ENCODE measurements around the gene CDK18.
A peak's percentile ranks its signal among the peaks of the same experiment; 100 is the strongest.

CDK18 gene

DNA sequence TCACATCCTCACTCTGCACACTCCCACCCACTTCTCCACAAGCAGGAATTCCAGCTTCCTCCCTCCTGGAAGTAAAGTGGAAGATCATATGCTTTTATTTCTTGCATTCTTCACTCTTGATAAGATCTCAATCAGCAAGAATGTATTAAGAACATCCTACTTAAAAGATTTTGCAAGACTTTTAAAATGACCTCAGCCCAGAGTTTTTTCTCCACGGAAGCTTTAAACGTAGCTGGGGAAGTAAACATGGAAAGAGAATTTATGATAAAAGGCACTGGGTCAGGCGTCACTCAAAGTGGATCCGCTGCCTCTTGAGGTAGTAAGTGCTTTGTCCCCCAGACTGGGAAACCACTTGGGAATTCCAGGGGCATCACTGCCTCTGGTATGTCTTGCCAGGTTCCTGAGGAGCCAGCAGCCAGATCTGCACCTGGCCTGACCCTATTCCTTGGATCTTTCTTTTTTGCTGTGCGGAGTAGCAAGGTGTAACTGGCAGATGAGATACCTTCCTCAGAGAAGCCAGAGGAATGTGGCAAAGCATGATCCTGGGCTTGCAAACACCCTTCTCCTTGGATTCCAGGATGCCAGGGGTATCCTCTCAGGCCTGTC, 33.9 kb downstream of the CDK18 start:
- DNase-seq: no peak
- ATAC-seq: no peak

GRCh38 chr1:205541161-205541886, 36.9 kb downstream of the CDK18 start:
- DNase-seq (no peak), ATAC-seq (no peak)

- DNase-seq (no peak), ATAC-seq (no peak)
Observed at GRCh38 chr1:205542367-205542766, 37.9 kb downstream of the CDK18 start.

GRCh38 chr1:205543351-205544301, 39.2 kb downstream of the CDK18 start:
- DNase-seq (peak; percentile 54), ATAC-seq (peak; percentile 64)

GRCh38 chr1:205545001-205545919, 40.8 kb downstream of the CDK18 start:
- DNase-seq: no peak

DNA sequence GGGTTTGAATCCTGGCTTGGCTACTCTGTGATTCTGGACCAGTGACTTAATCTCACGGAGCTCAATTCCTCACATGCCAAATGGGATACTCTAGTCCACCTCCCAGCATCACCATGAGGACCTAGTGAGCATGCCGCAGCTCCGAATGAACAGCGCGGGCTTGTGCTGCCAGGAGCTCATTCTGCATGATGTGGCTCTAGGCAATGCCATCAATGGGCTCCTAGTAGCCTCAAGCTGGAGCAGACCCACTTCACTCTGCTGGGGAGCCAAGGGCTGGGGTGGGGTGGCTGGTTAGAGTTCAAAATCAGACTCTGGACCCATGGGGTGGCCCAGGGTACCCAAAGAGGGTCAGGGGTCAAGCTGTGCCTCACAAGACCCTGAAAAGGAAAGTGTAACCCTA, 41.5 kb downstream of the CDK18 start:
- ATAC-seq: no peak
- no peak for DNase-seq

More at GRCh38 chr1:205545001-205545919, 40.8 kb downstream of the CDK18 start:
- no peak for ATAC-seq

DNA sequence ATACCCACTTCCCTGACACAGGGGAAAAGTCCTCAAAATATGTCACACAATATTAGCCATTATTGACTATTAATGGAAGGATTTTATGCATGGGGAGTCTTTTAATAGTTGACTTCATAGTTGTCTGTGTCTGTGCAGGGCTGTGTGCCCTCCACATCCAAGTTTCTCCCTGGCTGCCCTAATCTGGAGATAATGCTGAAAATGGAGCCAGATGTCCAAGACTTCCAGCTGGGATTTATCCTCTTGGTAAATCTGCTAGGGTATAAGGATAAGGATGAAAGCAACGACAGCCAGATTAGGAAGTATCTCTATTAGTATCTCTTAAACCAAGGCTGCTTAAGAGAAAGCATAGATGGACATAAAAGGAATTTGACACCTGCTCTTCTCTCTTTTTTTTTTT, 42.1 kb downstream of the CDK18 start:
- no peak for ATAC-seq
- no peak for DNase-seq

- ATAC-seq (no peak), DNase-seq (no peak)
Observed at GRCh38 chr1:205547936-205548827, 43.7 kb downstream of the CDK18 start.

DNA sequence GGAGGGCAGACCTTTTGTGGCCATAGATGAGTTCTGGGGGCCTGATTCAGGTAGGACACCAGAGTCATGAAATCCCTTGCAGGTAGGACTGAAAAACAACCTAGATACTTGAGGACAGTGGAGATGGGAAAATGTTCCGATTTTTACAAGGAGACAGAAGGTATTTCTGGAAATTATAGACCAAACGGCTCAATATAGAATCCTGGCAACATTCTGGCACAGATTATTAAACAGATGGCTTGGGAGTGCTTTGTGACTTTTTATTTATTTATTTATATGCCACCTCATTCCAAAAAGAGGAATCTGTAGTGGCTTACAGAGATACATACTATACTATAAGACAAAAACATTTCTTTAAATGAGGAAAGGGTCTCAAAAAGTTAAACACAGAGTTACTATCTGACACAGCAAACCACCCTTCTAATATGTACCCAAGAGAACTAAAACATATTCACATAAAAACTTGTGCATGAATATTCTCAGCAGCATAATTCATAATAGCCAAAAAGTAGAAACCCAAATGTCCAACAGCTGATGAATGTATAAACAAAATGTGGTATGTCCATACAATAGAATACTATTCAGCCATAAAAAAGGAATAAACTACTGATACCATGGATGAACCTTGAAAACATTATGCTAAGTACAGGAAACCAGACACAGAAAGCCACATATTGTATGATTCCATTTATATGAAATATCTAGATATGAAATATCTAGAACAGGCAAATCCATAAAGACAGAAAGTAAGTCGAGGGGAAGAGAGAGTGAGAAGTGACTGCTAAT, 49.8 kb downstream of the CDK18 start:
- no peak for ATAC-seq
- no peak for DNase-seq

- DNase-seq (no peak), ATAC-seq (no peak)
Observed at GRCh38 chr1:205561501-205562203, 57.2 kb downstream of the CDK18 start.

GRCh38 chr1:205563927-205564441, 59.5 kb downstream of the CDK18 start:
- DNase-seq: no peak
- no peak for ATAC-seq

GRCh38 chr1:205565799-205566198, 61.3 kb downstream of the CDK18 start:
- ATAC-seq (no peak), DNase-seq (no peak)

GRCh38 chr1:205567716-205568115, 63.2 kb downstream of the CDK18 start:
- no peak for DNase-seq
- no peak for ATAC-seq

GRCh38 chr1:205568135-205568468, 63.6 kb downstream of the CDK18 start:
- ATAC-seq (no peak), DNase-seq (no peak)

DNA sequence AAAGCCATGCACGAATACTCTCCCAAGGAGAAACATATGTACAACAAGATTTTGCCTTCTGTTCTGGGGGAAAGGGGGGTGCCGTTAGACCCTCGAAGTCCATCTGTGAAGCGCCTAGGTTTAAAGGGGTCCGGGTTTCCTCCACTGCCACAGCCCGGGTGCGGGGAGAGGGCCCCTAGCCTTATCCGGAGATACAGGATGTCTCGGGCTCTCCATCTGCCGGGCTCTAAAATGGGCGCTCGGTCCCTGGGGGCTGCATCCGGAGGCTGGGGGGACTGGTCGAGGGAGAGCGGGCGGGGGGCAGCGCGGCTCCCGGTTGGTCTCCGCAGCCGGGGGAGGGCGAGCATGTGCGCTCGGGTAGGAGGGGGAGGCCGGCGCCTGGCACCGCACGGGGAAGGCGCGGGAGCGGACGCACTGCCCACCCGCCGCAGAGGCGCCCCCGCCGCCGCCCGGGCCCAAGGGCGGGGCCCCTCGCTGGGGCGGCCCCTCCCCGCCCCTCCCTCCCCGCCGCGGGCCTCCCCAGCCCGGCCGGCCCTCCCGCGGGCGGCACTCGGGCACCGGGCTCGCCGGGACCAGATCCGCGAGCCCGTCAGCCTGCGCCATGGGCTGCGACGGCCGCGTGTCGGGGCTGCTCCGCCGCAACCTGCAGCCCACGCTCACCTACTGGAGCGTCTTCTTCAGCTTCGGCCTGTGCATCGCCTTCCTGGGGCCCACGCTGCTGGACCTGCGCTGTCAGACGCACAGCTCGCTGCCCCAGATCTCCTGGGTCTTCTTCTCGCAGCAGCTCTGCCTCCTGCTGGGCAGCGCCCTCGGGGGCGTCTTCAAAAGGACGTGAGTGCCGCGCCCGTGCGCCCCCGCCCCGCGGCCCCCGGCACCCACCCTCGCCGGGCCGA, 64.2 kb downstream of the CDK18 start:
- ATAC-seq (no peak), DNase-seq (peak; percentile 19)

- DNase-seq (no peak), ATAC-seq (no peak)
Observed at GRCh38 chr1:205569411-205570172, 65.1 kb downstream of the CDK18 start.

- no peak for ATAC-seq
- no peak for DNase-seq
Observed at GRCh38 chr1:205570173-205570501, 65.7 kb downstream of the CDK18 start.

All from stimulated activated naive CD8-positive, alpha-beta T cell treated with anti-CD3 and anti-CD28 coated beads, Interleukin-15, Interleukin-2, amounts not matched to agents 100 U/mL and 50 U/mL, for 24 hours (primary cell).